Tibial nerve (tissue), 4 donors: ENCODE data around the gene B3GAT1. TPM values are rescaled to one million over a fixed set of nuclear protein-coding genes. Genes with fewer than 3 reads are reported as not detected.

Source experiments
- DNase-seq, 2 donors: peaks; one replicate each; pipeline ENCODE4 v3.0.0-alpha.2; 2019; ENCODE audit warnings: low spot score in 2 of 2
- H3K27ac ChIP-seq, 4 donors: fragments of 200-600 bp; sonication (generic) in 3 of 4; one replicate each; pipeline ENCODE4 v1.5.1; 2017 to 2019; ENCODE audit warnings: mild to moderate bottlenecking in 1 of 4
- H3K27me3 ChIP-seq, 2 donors: fragments of 200-600 bp; sonication (generic) in 1 of 2; one replicate each; pipeline versions ENCODE4 v1.5.1 to v1.6.0; 2017 to 2019
- H3K36me3 ChIP-seq, 3 donors: fragments of 200-600 bp; sonication (generic); one replicate each; pipeline ENCODE4 v1.5.1; 2018 to 2019
- H3K4me1 ChIP-seq, 4 donors: fragments of 200-600 bp; sonication (generic) in 3 of 4; one replicate each; pipeline ENCODE4 v1.5.1; 2017 to 2019
- H3K4me3 ChIP-seq, 4 donors: fragments of 200-600 bp; sonication (generic) in 3 of 4; one replicate each; pipeline ENCODE4 v1.5.1; 2017 to 2019; ENCODE audit warnings: mild to moderate bottlenecking in 1 of 4, moderate library complexity in 1 of 4
- H3K9me3 ChIP-seq, 4 donors: fragments of 200-600 bp; sonication (generic) in 3 of 4; one replicate each; pipeline ENCODE4 v1.5.1; 2017 to 2019
- EP300 ChIP-seq, 2 donors: sonication (generic); formaldehyde crosslinking; IDR thresholded peaks; one replicate each; pipeline ENCODE4 v1.6.1; 2017; ENCODE audit warnings: antibody characterized with exemption in 2 of 2, mild to moderate bottlenecking in 1 of 2
- POLR2A ChIP-seq, 2 donors: fragments of 450-650 bp; IDR thresholded peaks; one replicate each; pipeline ENCODE4 v1.6.1; 2017; ENCODE audit warnings: antibody characterized with exemption in 2 of 2, mild to moderate bottlenecking in 2 of 2, moderate library complexity in 2 of 2
- WGBS, 2 donors: methylation state at CpG; one replicate each; pipeline ENCODE4 v1.1.5; 2018; 5-methylcytosine and 5-hydroxymethylcytosine counted together
- total RNA-seq, 4 donors: library from RNA; depleted of rRNA; stranded (reverse); fragments of >200 nt; gene quantifications; one replicate each; pipeline ENCODE4 v1.1.0, GENCODE V29; 2016
- TF ChIP-seq, protein P1 (sequence below), 5 experiments: fragments of 200-600 bp in 3 of 5; fragments of 450-650 bp in 2 of 5; sonication (generic) in 3 of 5; IDR thresholded peaks; one replicate each; pipeline ENCODE4 v1.5.1; 2016 to 2019; ENCODE audit warnings: antibody characterized with exemption in 5 of 5, mild to moderate bottlenecking in 3 of 5, moderate library complexity in 2 of 5

Gene B3GAT1
- total RNA-seq, 4 donors from 2014 or later = 6.6 to 18.0 (median 9.1) TPM

DNA sequence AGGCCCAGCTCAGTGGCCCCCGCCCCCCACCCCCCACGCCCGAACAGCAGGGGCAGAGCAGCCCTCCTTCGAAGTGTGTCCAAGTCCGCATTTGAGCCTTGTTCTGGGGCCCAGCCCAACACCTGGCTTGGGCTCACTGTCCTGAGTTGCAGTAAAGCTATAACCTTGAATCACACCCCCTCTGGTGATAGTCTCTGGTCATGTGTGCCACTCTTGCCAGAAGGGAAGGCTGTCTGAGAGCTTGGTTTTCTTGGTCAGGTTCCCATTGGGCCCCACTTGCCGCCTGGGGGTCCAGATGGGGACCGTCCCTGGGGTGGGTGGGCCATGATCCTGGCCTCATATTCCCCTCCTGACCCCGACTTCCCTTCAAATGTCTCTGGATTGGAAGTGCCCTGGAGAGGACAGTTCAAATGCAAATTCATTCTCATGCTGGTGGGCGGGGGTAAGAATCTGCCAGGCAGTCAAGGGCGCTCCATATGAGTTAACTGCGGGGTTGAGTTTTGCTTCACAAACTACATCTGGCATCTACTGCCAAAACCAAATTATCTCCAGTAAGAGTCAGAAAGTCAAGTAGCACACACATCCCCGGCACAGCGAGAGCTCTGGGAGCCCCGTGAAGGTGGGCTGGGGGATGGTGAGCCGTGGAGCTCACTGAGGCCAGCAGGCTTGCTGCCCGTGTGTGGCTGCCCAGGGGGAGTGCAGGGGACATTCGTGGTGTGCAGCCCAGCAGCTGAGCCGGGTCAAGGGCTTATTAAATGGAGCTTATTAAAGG is 35.7 kb downstream of the B3GAT1 start:
- Histone ChIP-seq H3K9me3 (peaks cover 0 to 4% (median 0%) of the 10 kb centered on the region in 4 donors), H3K4me1 (no peaks in the 10 kb centered on the region), H3K4me3 (no peak overlapping the region), H3K27ac (no peak overlapping the region), H3K27me3 (no peaks in the 10 kb centered on the region), H3K36me3 (peaks cover 0 to 30% (median 0%) of the 10 kb centered on the region in 3 donors)
- 68 to 71% methylated on average over 13 to 15 of the region's 18 CpGs for WGBS, 2 donors
- no peak for DNase-seq
- no peak for TF ChIP-seq POLR2A (IDR thresholded peaks at IDR 0.05)
- TF ChIP-seq, protein P1, sequence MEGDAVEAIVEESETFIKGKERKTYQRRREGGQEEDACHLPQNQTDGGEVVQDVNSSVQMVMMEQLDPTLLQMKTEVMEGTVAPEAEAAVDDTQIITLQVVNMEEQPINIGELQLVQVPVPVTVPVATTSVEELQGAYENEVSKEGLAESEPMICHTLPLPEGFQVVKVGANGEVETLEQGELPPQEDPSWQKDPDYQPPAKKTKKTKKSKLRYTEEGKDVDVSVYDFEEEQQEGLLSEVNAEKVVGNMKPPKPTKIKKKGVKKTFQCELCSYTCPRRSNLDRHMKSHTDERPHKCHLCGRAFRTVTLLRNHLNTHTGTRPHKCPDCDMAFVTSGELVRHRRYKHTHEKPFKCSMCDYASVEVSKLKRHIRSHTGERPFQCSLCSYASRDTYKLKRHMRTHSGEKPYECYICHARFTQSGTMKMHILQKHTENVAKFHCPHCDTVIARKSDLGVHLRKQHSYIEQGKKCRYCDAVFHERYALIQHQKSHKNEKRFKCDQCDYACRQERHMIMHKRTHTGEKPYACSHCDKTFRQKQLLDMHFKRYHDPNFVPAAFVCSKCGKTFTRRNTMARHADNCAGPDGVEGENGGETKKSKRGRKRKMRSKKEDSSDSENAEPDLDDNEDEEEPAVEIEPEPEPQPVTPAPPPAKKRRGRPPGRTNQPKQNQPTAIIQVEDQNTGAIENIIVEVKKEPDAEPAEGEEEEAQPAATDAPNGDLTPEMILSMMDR (IDR thresholded peaks at IDR 0.05) = no peak

DNA sequence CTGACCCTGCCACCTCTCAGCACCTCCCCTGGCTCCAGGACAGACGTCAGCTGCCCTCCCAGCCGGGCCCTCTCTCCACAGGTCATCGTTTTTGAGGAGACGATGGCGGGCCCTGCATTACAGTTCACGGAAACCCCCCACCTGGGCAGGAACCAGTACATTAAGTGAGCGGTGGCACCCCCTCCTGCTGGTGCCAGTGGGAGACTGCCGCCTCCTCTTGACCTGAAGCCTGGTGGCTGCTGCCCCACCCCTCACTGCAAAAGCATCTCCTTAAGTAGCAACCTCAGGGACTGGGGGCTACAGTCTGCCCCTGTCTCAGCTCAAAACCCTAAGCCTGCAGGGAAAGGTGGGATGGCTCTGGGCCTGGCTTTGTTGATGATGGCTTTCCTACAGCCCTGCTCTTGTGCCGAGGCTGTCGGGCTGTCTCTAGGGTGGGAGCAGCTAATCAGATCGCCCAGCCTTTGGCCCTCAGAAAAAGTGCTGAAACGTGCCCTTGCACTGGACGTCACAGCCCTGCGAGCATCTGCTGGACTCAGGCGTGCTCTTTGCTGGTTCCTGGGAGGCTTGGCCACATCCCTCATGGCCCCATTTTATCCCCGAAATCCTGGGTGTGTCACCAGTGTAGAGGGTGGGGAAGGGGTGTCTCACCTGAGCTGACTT is 37.0 kb downstream of the B3GAT1 start:
- TF ChIP-seq POLR2A (IDR thresholded peaks at IDR 0.05) (no peak), EP300 (IDR thresholded peaks at IDR 0.05) (no peak)
- TF ChIP-seq, protein P1 (IDR thresholded peaks at IDR 0.05) = no peak
- H3K27ac ChIP-seq = no peak overlapping the region
- no peaks in the 10 kb centered on the region for H3K4me1 ChIP-seq
- 83 to 84% methylated on average over 15 to 16 of the region's 16 CpGs for WGBS, 2 donors
- DNase-seq = no peak
- H3K27me3 ChIP-seq = no peaks in the 10 kb centered on the region
- H3K36me3 ChIP-seq = peaks cover 0 to 16% (median 0%) of the 10 kb centered on the region in 3 donors
- H3K9me3 ChIP-seq = peaks cover 0 to 4% (median 0%) of the 10 kb centered on the region in 4 donors
- H3K4me3 ChIP-seq = no peak overlapping the region

GRCh38 chr11:134374171-134374570 is 37.9 kb downstream of the B3GAT1 start:
- no peaks in the 10 kb centered on the region for H3K27me3 ChIP-seq
- whole genome bisulfite sequencing, 2 donors = 82 to 84% methylated on average over 9 of the region's 9 CpGs
- H3K36me3 ChIP-seq = peaks cover 0 to 8% (median 0%) of the 10 kb centered on the region in 3 donors
- H3K27ac ChIP-seq = no peak overlapping the region
- no peak for DNase-seq
- peaks cover 0 to 4% (median 0%) of the 10 kb centered on the region in 4 donors for H3K9me3 ChIP-seq
- no peaks in the 10 kb centered on the region for H3K4me1 ChIP-seq
- TF ChIP-seq, protein P1 (IDR thresholded peaks at IDR 0.05) = no peak
- no peak for TF ChIP-seq POLR2A (IDR thresholded peaks at IDR 0.05)
- TF ChIP-seq EP300 (IDR thresholded peaks at IDR 0.05) = no peak
- no peak overlapping the region for H3K4me3 ChIP-seq

- DNase-seq = no peak
Observed at GRCh38 chr11:134373591-134374052, 38.4 kb downstream of the B3GAT1 start.

More at GRCh38 chr11:134373591-134374052, 38.4 kb downstream of the B3GAT1 start:
- WGBS, 2 donors = 73 to 82% methylated on average over 12 to 14 of the region's 14 CpGs
- Histone ChIP-seq H3K27me3 (no peaks in the 10 kb centered on the region), H3K9me3 (no peaks in the 10 kb centered on the region), H3K36me3 (peaks cover 0 to 2% (median 0%) of the 10 kb centered on the region in 3 donors), H3K4me3 (no peak overlapping the region), H3K27ac (no peak overlapping the region), H3K4me1 (no peaks in the 10 kb centered on the region)
- TF ChIP-seq, protein P1 (IDR thresholded peaks at IDR 0.05) = no peak
- TF ChIP-seq EP300 (IDR thresholded peaks at IDR 0.05) (no peak), POLR2A (IDR thresholded peaks at IDR 0.05) (no peak)
